Suprapubic skin (tissue), 4 donors: Measurements from ENCODE around the gene SLC37A2.

ENCODE experiments used
- CTCF ChIP-seq, 2 donors: fragments of 200-600 bp in 1 of 2; fragments of 450-650 bp in 1 of 2; sonication (generic) in 1 of 2; IDR thresholded peaks; one replicate each; pipeline ENCODE4 v1.5.1; 2016 to 2019; ENCODE audit warnings: antibody characterized with exemption in 2 of 2, mild to moderate bottlenecking in 1 of 2, moderate library complexity in 1 of 2
- EP300 ChIP-seq: sonication (generic); formaldehyde crosslinking; IDR thresholded peaks from one replicate; pipeline ENCODE4 v1.6.1; 2017; ENCODE audit warnings: antibody characterized with exemption
- POLR2A ChIP-seq, 2 donors: fragments of 450-650 bp; IDR thresholded peaks; one replicate each; pipeline ENCODE4 v1.6.1; 2017; ENCODE audit warnings: antibody characterized with exemption in 2 of 2, mild to moderate bottlenecking in 2 of 2, moderate library complexity in 2 of 2
- POLR2AphosphoS5 ChIP-seq, 3 donors: sonication (generic); formaldehyde crosslinking; IDR thresholded peaks; one replicate each; pipeline ENCODE4 v1.6.1; 2017; ENCODE audit warnings: antibody characterized with exemption in 3 of 3

GRCh38 chr11:125056931-125057692 is 6.0 kb upstream of the SLC37A2 start:
- TF ChIP-seq POLR2A (IDR thresholded peaks at IDR 0.05) (no peak), CTCF (IDR thresholded peaks at IDR 0.05) (no peak), POLR2AphosphoS5 (IDR thresholded peaks at IDR 0.05) (no peak), EP300 (no peak)
